GM18498 (cell line): Measurements from ENCODE around the gene TBC1D7.
A peak's percentile ranks its signal among the peaks of the same experiment; 100 is the strongest.

Experiments
- ATAC-seq: cut with Tn5 transposase; IDR thresholded peaks from one replicate; pipeline ENCODE4 v1.9.1; 2021; ENCODE audit warnings: mild to moderate bottlenecking, moderate library complexity; ENCODE audit not compliant: unreplicated experiment

Gene TBC1D7

GRCh38 chr6:13328076-13328874, at the start of gene TBC1D7:
Gene TBC1D7, minus strand, starts transcription at chr6:13328537. Its CDS starts 1,639 bp downstream, at chr6:13326898.
- ATAC-seq, result peak; percentile 88

GRCh38 chr6:13377054-13377758, 48.9 kb upstream of the TBC1D7 start:
- no peak for ATAC-seq

- peak; percentile 77 for ATAC-seq
Measured at GRCh38 chr6:13375360-13375878, 47.1 kb upstream of the TBC1D7 start.

GRCh38 chr6:13373919-13374318, 45.6 kb upstream of the TBC1D7 start:
- ATAC-seq, result no peak

GRCh38 chr6:13373488-13373886, 45.1 kb upstream of the TBC1D7 start:
- ATAC-seq, result no peak

GRCh38 chr6:13372688-13373487, 44.6 kb upstream of the TBC1D7 start:
- no peak for ATAC-seq

GRCh38 chr6:13372076-13372475, 43.7 kb upstream of the TBC1D7 start:
- no peak for ATAC-seq

- ATAC-seq, result no peak
Measured at GRCh38 chr6:13371421-13372072, 43.2 kb upstream of the TBC1D7 start.

GRCh38 chr6:13370623-13371022, 42.3 kb upstream of the TBC1D7 start:
- ATAC-seq, result no peak

GRCh38 chr6:13369591-13369990, 41.3 kb upstream of the TBC1D7 start:
- ATAC-seq, result no peak

GRCh38 chr6:13368731-13369115, 40.4 kb upstream of the TBC1D7 start:
- ATAC-seq, result no peak

- ATAC-seq, result no peak
Measured at GRCh38 chr6:13368079-13368730, 39.9 kb upstream of the TBC1D7 start.

GRCh38 chr6:13367396-13367795, 39.1 kb upstream of the TBC1D7 start:
- no peak for ATAC-seq

- ATAC-seq, result no peak
Measured at GRCh38 chr6:13365320-13365719, 37.0 kb upstream of the TBC1D7 start.

- no peak for ATAC-seq
Measured at GRCh38 chr6:13364842-13365241, 36.5 kb upstream of the TBC1D7 start.

- no peak for ATAC-seq
Measured at GRCh38 chr6:13362412-13362811, 34.1 kb upstream of the TBC1D7 start.

- ATAC-seq, result no peak
Measured at GRCh38 chr6:13360671-13361540, 32.6 kb upstream of the TBC1D7 start.

- no peak for ATAC-seq
Measured at GRCh38 chr6:13359287-13359686, 30.9 kb upstream of the TBC1D7 start.

GRCh38 chr6:13358511-13358910, 30.2 kb upstream of the TBC1D7 start:
- no peak for ATAC-seq
